ENCODE data around the gene ASIC2.

Gene ASIC2

DNA sequence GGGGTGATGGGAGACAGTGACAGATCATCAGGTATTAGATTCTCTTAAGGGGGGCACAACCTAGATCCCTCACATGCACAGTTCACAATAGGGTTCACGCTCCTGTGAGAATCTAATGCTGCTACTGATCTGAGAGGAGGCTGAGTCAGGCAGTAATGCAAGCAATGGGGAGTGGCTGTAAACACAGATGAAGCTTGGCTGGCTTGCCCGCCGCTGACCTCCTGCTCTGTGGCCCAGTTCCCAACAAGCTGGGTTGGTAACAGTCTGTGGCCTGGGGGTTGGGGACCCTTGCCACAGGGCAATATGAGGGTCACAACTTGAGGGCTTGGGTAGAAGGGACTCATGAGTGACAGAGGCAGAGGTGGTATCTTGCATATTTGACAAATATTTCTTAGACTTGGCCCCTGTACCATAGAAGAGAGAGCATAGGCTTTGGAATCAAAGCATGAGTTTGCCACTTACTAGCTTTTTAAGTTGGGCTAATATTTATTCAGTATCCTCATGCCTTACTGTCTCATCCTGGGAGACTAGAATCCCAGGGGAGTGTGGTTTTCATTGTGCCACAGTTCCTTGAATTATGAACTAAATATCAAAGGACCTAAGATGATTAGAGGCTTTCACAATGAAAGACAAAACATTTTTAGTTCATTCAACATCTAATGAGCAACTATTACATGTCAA is 168.1 kb downstream of the ASIC2 start:
- ATAC-seq (replicated peaks; ENCODE audit: extremely low read depth, poor library complexity, severe bottlenecking): no peak
- no peak overlapping the region for H3K4me3 Mint-ChIP-seq

DNA sequence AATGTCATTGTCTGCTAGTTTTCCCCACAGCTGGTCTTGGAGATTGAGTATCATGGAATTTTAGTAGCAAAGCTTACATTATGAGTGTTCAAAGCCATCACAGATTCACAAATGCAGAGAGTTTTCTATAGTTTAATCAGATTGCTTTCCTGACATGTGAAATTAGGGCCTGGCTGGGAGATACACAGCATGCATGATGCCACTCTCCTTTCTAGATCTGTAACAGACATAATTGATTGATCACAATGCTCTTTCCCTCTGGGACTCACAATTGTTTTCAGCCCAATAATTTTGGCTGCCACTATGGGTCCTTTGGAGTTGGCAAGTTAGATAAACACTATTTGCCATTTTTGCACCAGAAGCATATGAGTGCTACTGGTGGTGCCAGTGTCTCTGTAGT is 168.9 kb downstream of the ASIC2 start:
- H3K9me3 Mint-ChIP-seq: no peaks in the 10 kb centered on the region
- ATAC-seq (replicated peaks; ENCODE audit: extremely low read depth, poor library complexity, severe bottlenecking) (no peak), DNase-seq (ENCODE audit: low spot score in 2 of 2) (no peak)
- H3K27ac Mint-ChIP-seq (ENCODE audit: low read depth): no peak overlapping the region
- H3K4me3 Mint-ChIP-seq: no peak overlapping the region
- H3K4me1 Mint-ChIP-seq: no peaks in the 10 kb centered on the region
- no peaks in the 10 kb centered on the region for H3K36me3 Mint-ChIP-seq (ENCODE audit: insufficient read depth)
- peaks cover 63% of the 10 kb centered on the region for H3K27me3 Mint-ChIP-seq

More for the DNA sequence above, 168.1 kb downstream of the ASIC2 start:
- H3K27me3 Mint-ChIP-seq: peaks cover 63% of the 10 kb centered on the region
- no peaks in the 10 kb centered on the region for H3K9me3 Mint-ChIP-seq
- no peak for DNase-seq (ENCODE audit: low spot score in 2 of 2)
- no peak overlapping the region for H3K27ac Mint-ChIP-seq (ENCODE audit: low read depth)
- H3K36me3 Mint-ChIP-seq (ENCODE audit: insufficient read depth): no peaks in the 10 kb centered on the region
- H3K4me1 Mint-ChIP-seq: no peaks in the 10 kb centered on the region

DNA sequence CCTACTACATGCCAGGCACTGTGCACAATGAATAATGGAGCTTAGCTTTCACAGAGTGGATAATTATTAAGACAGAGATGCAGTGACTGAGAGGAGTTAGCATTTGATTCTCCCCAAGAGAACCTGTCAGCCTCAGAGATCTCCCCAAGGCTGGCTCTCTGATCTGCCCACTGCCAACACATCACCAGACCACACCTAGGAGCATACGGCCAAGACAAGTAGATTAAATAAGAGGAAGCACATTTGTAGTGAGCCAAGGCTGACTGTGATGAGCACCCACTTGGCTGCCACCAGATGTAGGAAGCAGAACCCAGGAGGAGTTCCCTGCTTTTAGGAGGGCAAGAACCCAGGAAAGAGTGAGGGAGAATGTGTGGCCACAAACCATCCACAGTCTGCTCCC is 171.3 kb downstream of the ASIC2 start:
- Mint-ChIP-seq H3K4me3 (no peak overlapping the region), H3K36me3 (ENCODE audit: insufficient read depth) (no peaks in the 10 kb centered on the region), H3K4me1 (no peaks in the 10 kb centered on the region), H3K9me3 (no peaks in the 10 kb centered on the region), H3K27ac (ENCODE audit: low read depth) (no peak overlapping the region), H3K27me3 (peaks cover 84% of the 10 kb centered on the region)
- ATAC-seq (replicated peaks; ENCODE audit: extremely low read depth, poor library complexity, severe bottlenecking): no peak
- DNase-seq (ENCODE audit: low spot score in 2 of 2): no peak

DNA sequence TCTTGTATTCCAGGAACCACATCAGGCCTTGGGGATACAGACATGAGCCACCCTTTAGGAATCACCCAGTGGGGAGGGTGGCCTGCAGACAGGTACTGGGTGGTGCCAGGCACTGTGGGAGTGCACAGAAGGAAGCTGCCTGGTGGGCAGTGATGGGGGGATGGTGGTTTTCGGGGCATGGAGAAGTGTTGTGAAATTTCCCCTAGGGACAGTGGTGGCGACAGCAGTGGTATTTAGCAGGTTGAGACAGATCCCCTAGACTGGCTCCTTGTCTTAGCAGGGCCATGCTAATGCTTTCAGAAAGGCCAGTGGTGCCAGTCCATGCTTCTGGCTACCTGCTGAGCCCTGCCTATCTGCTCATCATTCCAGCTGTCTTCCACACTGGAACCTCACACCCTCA is 171.8 kb downstream of the ASIC2 start:
- Mint-ChIP-seq H3K27ac (ENCODE audit: low read depth) (no peak overlapping the region), H3K36me3 (ENCODE audit: insufficient read depth) (no peaks in the 10 kb centered on the region), H3K4me3 (no peak overlapping the region), H3K4me1 (no peaks in the 10 kb centered on the region), H3K9me3 (no peaks in the 10 kb centered on the region), H3K27me3 (peaks cover 84% of the 10 kb centered on the region)
- ATAC-seq (replicated peaks; ENCODE audit: extremely low read depth, poor library complexity, severe bottlenecking) (no peak), DNase-seq (ENCODE audit: low spot score in 2 of 2) (no peak)

- H3K27ac Mint-ChIP-seq (ENCODE audit: low read depth): no peak overlapping the region
- H3K9me3 Mint-ChIP-seq: no peaks in the 10 kb centered on the region
- ATAC-seq (replicated peaks; ENCODE audit: extremely low read depth, poor library complexity, severe bottlenecking): no peak
- H3K4me1 Mint-ChIP-seq: no peaks in the 10 kb centered on the region
- H3K36me3 Mint-ChIP-seq (ENCODE audit: insufficient read depth): peaks cover under 1% of the 10 kb centered on the region
- peaks cover 79% of the 10 kb centered on the region for H3K27me3 Mint-ChIP-seq
- no peak overlapping the region for H3K4me3 Mint-ChIP-seq
- no peak for DNase-seq (ENCODE audit: low spot score in 2 of 2)
Measured at GRCh38 chr17:33120103-33120502, 173.0 kb downstream of the ASIC2 start.

- H3K36me3 Mint-ChIP-seq (ENCODE audit: insufficient read depth): peaks cover 2% of the 10 kb centered on the region
- H3K27me3 Mint-ChIP-seq: peaks cover 74% of the 10 kb centered on the region
- DNase-seq (ENCODE audit: low spot score in 2 of 2): no peak
- no peak overlapping the region for H3K27ac Mint-ChIP-seq (ENCODE audit: low read depth)
- H3K4me1 Mint-ChIP-seq: no peaks in the 10 kb centered on the region
- ATAC-seq (replicated peaks; ENCODE audit: extremely low read depth, poor library complexity, severe bottlenecking): no peak
- H3K9me3 Mint-ChIP-seq: no peaks in the 10 kb centered on the region
- no peak overlapping the region for H3K4me3 Mint-ChIP-seq
Measured at GRCh38 chr17:33118391-33119075, 174.6 kb downstream of the ASIC2 start.

DNA sequence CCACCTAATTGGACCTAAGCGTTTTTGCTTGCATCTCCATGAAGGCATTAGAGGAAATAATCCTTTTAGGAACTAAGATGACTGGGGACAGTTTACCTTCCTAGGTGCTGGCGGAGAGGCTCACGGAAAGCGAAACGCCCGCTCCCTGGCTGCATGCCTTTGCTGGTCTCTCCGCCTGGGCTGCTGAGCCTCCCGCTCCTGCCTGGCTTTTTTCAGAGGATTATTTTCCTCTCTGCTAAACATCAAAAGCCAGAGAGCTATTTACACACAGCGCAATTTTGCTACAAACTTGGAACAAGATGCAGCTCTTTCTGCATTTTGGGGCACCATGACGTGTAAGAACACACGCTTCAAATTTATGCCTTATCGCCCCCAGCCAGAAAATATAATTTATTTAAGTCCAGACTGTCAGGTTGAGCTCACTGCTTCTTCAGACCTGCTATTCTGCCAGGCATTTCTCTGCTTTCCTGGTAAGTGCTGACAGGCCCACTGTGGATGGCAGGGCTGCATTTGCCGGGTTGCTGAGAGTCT is 177.0 kb downstream of the ASIC2 start:
- DNase-seq (ENCODE audit: low spot score in 2 of 2) (no peak), ATAC-seq (replicated peaks; ENCODE audit: extremely low read depth, poor library complexity, severe bottlenecking) (no peak)
- peaks cover 2% of the 10 kb centered on the region for H3K36me3 Mint-ChIP-seq (ENCODE audit: insufficient read depth)
- no peak overlapping the region for H3K27ac Mint-ChIP-seq (ENCODE audit: low read depth)
- peaks cover 72% of the 10 kb centered on the region for H3K27me3 Mint-ChIP-seq
- no peak overlapping the region for H3K4me3 Mint-ChIP-seq
- no peaks in the 10 kb centered on the region for H3K4me1 Mint-ChIP-seq
- no peaks in the 10 kb centered on the region for H3K9me3 Mint-ChIP-seq

GRCh38 chr17:33115366-33115765 is 177.7 kb downstream of the ASIC2 start:
- Mint-ChIP-seq H3K36me3 (ENCODE audit: insufficient read depth) (peaks cover 2% of the 10 kb centered on the region), H3K27ac (ENCODE audit: low read depth) (no peak overlapping the region), H3K27me3 (peaks cover 72% of the 10 kb centered on the region), H3K9me3 (no peaks in the 10 kb centered on the region), H3K4me1 (no peaks in the 10 kb centered on the region), H3K4me3 (no peak overlapping the region)
- ATAC-seq (replicated peaks; ENCODE audit: extremely low read depth, poor library complexity, severe bottlenecking) (no peak), DNase-seq (ENCODE audit: low spot score in 2 of 2) (no peak)

DNA sequence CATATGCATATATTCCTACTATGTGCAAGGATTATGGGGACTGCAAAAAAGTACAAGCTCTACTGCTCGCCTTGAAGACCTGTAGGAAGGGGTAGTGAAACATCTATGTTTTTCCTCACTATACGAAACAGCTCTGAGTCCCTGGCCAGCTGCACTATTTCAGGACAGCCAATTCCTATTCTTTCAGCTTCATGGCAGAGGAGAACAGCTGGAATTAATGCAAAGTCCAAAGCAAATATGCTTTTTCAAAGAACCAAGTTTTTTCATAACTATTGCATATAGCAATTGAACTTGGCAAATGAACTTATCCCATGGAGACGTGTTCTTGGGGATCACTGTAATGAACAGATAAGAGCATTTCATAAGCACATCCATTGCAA is 179.1 kb downstream of the ASIC2 start:
- Mint-ChIP-seq H3K9me3 (no peaks in the 10 kb centered on the region), H3K4me3 (no peak overlapping the region), H3K4me1 (no peaks in the 10 kb centered on the region), H3K27ac (ENCODE audit: low read depth) (no peak overlapping the region), H3K36me3 (ENCODE audit: insufficient read depth) (peaks cover 2% of the 10 kb centered on the region), H3K27me3 (peaks cover 64% of the 10 kb centered on the region)
- no peak for ATAC-seq (replicated peaks; ENCODE audit: extremely low read depth, poor library complexity, severe bottlenecking)
- no peak for DNase-seq (ENCODE audit: low spot score in 2 of 2)

- H3K27me3 Mint-ChIP-seq: peaks cover 61% of the 10 kb centered on the region
- H3K4me3 Mint-ChIP-seq: no peak overlapping the region
- no peak for ATAC-seq (replicated peaks; ENCODE audit: extremely low read depth, poor library complexity, severe bottlenecking)
- DNase-seq (ENCODE audit: low spot score in 2 of 2): no peak
- no peak overlapping the region for H3K27ac Mint-ChIP-seq (ENCODE audit: low read depth)
- H3K36me3 Mint-ChIP-seq (ENCODE audit: insufficient read depth): peaks cover 2% of the 10 kb centered on the region
- H3K4me1 Mint-ChIP-seq: no peaks in the 10 kb centered on the region
- no peaks in the 10 kb centered on the region for H3K9me3 Mint-ChIP-seq
Measured at GRCh38 chr17:33113276-33113990, 179.7 kb downstream of the ASIC2 start.

DNA sequence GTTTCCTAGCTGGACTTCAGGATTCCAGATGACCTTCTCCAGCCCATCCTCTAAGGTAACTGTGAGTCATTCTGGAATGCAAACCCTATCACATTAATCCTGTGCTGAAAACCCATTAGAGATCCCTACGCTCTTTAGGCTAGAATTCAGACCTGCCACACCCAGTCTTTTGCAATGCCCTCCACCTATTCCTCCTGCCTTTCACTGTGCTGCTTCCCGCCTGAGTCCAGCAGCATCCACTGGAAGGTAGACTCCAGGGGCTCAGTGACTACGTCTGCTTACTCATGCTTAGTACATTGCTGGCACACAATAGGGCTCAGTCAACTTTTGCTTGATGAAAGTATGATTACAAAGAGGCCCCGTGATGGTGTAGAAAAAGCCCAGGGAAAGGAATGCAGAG is 180.3 kb downstream of the ASIC2 start:
- H3K27me3 Mint-ChIP-seq: peaks cover 58% of the 10 kb centered on the region
- H3K27ac Mint-ChIP-seq (ENCODE audit: low read depth): no peak overlapping the region
- ATAC-seq (replicated peaks; ENCODE audit: extremely low read depth, poor library complexity, severe bottlenecking) (no peak), DNase-seq (ENCODE audit: low spot score in 2 of 2) (no peak)
- no peaks in the 10 kb centered on the region for H3K4me1 Mint-ChIP-seq
- H3K36me3 Mint-ChIP-seq (ENCODE audit: insufficient read depth): peaks cover 2% of the 10 kb centered on the region
- no peaks in the 10 kb centered on the region for H3K9me3 Mint-ChIP-seq
- no peak overlapping the region for H3K4me3 Mint-ChIP-seq

GRCh38 chr17:33109336-33110072 is 183.6 kb downstream of the ASIC2 start:
- Mint-ChIP-seq H3K4me3 (no peak overlapping the region), H3K27me3 (peaks cover 54% of the 10 kb centered on the region), H3K36me3 (ENCODE audit: insufficient read depth) (no peaks in the 10 kb centered on the region), H3K4me1 (no peaks in the 10 kb centered on the region), H3K9me3 (no peaks in the 10 kb centered on the region), H3K27ac (ENCODE audit: low read depth) (no peak overlapping the region)
- DNase-seq (ENCODE audit: low spot score in 2 of 2) (no peak), ATAC-seq (replicated peaks; ENCODE audit: extremely low read depth, poor library complexity, severe bottlenecking) (no peak)
